ENCODE measurements around the gene AK1.

AK1 gene

DNA sequence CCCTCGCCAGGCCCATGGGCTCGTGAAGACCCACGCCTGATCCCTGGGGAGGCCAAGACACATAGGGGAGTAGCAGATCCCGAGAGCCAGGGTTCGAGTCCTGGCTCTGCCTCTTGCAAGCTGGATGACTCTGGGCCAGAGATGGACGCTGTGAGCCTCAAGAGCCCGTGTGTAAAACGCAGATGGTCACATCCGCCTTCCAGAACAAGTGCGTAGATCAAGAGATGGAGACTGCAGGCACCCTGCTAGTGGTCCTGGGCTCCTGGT lies 31.1 kb upstream of the AK1 start:
- no peak for DNase-seq

DNA sequence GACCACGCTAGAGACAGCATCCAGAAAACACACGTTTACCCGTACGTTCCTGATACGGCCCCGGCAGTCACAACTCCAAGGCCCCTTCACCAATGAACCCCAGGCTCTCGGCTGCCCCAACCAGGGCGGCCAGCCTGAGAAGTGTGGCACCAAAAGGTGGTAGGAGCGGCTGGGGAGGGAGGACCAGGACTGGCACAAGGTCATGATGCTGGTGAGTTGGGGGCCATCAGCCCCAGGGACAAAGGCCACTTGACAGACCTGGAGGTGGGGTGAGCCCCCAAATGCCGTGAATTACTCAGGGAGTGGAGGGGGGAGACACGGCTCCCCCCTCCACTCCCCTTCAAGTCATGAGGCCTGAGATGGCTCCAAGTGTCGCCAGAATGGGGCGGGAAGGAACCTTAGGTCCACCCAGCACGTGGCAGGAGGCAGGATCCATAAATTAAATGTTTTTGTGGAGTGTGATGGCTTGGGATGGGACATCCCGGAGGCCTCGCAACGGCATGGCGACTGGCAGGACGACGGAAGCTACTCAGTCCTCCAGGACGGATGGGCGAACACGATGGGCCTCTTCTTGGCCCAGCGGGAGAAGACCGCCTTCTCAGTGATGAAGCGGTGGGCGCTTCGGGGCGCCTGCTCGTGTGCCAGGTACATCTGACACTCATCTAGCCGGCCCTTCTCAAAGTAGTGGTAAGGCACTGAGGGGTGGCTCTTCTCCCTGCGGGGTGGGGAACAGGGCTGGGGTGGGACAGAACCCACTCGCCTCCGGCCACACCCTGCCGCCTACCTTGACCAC lies 30.6 kb upstream of the AK1 start:
- DNase-seq, result no peak

DNA sequence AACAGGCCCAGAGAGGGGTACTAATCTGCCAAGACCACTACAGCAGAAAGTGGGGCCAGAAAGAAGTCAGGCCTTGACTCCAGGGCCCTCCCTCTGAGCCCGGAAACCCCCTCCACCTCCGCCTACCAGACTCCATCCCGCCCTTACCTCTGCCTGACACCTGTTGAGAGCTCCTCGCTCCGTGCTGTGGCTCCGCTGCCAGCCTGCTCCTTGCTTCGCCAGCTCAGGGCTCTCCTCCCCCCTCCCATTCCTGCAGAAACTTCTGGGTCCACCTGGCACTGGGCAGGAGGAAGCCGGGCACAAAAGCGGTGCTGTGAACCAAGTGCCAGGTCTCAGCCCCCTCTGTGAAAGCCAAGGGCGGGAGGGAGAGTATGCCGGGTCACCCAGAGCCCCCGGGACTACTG lies 28.3 kb upstream of the AK1 start:
- DNase-seq, result no peak

DNA sequence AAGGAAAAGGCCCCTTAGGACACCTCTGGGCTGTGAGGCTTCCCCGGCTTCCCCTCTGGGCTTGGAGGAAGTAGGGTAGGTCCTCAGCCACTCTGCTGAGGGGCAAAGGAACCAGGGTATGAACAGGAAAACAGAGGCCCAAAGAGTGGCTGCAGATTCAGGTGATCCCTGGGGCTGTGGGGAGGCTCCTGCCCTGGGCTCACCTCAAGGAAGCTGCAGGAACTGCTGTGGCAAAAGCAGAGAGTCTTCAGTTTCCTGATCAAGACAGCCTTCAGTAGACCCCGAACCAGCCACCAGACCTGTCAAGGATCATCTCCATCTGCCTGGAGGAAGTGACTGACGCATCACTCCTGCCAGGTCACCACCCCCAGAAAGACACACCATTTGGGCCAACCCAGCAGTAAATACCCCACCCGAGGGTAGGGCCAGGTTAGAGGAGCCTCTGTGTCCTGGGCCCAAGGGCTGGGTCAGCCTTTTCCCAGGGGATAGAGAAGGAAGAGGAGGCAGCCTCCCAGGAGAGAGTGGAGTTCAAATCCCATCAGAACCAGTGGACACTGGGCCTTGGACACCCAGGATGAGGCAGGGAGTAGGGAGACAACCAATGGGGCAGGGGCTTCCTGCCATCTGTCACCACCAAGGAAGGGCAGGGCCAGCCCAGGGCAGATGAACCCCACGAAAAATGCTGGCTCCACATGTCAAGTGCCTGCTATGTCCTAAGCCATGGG lies 27.7 kb upstream of the AK1 start:
- no peak for DNase-seq

DNA sequence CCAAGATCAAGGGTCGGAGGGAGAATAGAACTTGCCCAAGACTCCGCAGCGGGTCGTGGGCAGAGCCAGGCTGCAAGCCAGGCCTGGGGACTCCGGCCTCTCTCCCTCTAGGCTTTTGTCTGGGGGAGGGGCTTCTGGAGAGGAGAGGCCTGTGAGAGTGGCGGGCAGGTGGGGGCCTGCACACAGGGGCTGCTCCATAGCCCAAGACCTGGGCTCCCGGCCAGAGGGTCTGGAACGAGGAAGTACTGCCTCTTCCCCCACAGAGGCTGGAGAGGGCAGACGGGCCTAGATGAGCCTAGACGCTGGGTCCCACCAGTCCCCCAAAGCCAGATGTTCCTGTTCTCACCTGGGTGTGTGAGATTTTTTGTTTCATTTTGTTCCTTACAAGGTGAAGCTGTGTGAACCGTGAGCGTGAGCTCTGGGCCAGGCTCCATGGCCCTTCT lies 27.1 kb upstream of the AK1 start:
- DNase-seq, result no peak

DNA sequence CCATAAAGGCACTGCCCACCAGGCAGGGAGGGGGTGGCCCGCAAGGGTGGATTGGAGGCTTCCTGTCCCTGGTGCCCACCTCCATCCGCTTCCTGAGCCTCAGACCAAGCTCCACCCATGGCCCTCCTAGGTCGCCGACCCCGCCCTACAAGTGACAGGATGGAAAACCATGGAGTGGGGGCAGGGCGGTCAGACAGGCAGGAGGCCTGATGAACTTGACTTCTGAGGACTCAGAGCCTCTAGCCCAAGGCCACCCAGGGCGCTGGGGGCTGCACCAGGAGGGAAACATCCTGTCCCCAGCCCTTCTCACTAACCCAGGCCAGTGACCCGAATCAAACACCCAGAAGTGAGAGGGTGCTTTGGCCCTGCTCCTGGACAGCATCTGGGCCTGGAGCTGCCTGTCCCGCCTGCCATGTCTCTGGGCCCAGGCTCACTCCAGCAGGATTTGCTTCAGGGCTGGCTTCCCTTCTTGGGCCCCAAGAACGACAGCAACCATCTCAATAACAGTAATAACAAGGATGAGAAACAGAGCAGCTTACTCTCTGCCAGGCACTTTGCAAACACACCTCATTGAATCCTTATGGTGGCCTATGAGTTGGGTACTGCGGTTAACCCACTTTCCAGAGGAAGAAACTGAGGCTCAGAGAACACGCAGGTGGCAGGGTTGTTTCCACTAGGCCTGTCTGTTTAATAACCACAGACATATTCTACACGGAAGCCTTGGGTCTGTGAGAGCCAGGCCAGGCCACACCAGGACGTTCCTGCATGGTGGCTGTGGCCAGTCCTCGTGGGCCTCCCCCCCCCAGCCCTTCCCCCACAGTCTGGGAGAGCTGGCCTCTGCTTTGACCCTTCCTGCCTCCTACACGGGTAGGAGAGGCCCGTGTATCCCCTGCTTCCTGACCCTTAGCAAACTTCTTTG lies 26.3 kb upstream of the AK1 start:
- DNase-seq, result no peak

DNA sequence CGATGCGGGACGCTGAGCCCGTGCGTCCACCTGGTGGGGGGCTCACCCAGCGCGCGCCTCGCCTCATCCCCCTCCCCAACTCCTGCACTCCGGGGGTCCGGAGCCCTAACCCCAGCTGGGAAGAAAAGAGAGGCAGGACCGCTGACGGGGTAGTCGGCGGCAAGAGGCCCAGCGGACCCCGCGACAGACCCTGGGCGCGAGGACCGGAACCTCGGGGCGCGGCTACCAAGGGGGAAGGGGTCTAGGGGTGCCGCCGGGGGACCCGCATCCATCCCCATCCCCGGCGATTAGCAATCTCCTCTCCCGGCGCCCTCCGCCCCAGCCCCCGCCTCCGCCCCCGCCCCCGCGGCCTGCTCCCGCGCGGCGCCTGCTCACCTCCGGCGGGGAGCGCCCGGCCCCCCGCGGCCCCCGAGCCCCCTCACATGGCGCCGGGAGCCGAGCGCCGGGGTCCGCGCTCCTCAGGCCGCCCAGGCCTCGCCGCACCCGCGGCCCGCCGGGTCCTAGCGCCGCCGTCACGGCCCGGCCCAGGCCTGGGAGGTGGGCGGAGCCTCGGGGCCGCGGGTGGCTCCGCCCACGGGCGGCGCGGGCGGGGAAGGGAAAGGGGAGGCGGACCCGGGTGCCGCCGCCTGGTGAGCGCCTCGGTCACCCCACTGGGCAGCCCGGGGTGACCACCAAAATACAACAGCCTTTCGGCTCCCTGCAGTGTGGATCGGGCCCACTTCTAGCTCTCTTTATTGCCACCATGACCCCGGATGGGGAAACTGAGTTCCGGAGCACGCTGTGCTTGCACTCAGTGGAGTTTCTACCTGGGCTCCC lies 21.9 kb upstream of the AK1 start, which contains the start of gene ST6GALNAC6:
ST6GALNAC6 (minus strand) TSS at position 476 of the 816 bp plus-strand sequence. CDS start 1,622 bp downstream, outside the sequence.
- peak in 1 of 2 experiments; percentile 52 for DNase-seq

DNA sequence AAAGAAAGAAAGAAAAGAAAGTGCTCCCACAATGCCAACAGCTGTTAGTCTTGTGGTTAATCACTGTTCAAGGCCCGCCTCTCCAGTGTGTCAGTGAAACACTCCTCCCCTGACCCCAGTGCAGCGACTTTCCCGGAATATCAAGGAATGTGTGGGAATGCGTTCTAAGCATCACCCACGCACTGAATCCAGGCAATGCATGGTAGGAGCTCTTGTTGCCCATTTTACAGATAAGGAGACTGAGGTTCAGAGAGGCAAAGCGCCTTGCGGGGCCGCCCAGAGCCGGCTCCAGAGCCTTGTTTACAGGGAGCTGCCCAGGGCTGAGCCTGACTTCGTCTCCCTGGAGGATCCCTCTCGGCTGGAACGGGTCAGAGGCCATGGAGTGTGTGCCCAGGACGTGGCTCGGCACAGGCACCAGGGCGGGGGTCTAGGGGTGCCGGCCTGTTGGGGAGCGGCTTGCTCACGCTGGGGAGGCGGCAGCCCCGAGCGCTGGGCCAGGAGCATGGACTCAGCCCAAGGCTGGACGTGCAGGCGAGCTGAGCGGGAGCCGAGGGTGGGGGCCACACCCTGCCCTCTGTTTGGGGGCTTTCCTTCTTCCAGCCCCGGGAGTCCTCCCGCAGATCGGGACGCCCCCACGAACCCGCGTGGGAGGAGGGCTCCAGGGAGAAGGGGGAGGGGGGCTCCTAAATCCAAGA lies 21.1 kb upstream of the AK1 start:
- DNase-seq, result no peak

DNA sequence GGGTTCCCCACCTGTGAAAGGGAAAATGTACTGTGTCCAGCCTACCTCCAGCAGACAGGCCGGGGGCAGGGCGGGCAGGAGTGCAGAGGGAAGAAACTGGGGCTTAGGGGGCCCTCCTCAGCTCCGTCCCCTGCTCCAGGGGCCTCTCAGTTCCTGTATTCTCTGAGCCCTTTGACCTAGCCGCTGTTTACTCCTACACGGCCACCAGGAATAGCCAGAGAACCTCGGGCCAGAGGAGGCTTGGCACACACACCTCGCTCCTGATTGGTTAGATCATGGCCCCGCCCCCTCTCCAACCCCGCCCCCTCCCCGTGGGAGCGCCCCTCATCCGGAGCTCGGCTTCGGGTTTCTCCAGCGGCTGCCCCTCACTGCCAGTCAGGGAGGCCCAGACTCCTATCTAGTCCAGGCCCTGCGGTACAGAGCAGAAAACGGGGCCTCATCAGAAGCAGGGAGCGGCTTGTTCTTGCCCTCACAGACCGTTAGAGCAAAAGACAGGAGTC lies 19.8 kb upstream of the AK1 start:
- peak in 1 of 2 experiments; percentile 19 for DNase-seq

DNA sequence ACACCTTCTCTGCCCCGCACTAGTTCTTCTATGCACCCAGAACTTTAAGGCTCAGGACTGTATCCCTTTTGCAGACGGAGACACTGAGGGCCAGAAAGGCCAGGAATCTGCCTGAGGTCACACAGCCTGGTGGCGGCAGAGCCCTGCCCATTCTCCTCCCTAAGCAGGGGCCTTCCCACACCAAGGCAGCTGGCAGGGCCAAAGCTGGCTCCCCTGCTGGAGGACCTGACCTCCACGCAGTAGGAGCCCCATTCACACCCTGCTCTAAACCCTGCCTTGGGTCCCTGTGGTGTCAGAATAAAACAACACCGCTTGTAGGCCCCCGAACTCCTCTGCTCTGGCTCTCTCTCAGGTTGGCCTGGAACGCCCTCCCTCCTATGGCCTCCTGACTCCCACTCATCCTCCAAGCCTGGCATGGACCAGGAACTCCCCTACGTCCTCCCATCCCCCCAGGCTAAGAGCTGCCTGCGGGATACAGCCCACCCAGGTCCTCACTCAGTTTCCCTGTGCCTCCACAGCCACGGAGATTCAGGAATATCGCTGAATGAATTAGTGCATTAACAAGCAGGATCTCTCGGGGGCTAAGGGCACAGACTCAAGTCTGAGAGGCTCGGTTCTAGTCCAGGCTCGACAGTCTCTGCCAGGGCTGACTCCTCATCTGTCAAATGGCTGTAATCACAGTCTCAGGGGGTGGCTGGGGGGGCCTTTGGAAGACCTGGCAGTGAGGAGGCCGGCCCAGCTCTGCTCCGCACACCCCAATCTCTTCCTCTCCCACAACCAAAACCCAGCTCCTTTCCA lies 19.1 kb upstream of the AK1 start:
- DNase-seq, result no peak

DNA sequence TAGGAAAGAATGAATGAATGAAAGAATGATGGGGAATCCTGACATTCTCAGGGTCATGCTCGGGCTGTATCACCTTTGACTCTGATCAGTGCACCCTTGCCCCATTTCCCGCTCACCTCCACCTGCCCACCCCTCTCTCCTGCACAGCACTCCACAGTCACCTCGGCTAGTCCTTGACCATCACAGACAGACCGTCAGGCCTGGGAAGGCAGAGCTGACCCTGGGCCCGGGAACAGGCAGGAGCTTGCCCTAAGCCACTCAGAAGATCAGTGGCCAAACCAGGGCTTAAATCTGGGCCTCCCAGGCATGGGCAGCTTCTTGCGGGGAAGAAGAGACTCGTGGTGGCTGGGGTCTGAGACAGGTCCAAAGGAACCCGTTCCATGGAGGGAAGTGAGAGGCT lies 18.3 kb upstream of the AK1 start:
- no peak for DNase-seq

DNA sequence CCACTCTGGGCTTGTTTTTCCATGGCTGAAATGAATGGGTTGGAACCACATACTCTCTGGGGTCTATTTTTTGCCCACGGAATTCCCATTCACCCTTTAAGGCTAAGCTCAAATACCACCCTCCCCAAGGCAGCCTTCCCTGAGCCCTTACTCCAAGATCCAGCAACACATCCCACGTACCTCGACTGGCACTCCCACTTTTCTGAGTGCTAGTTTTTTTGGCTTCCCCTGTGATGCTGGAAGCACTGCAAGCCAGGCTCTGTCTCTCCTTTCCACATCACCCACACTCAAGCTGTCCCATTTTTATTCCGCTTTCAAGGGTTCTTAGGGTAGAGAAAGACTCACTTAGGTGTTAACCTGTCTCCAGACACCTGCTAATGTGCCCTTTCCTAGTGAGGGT lies 15.9 kb upstream of the AK1 start:
- DNase-seq, result no peak

DNA sequence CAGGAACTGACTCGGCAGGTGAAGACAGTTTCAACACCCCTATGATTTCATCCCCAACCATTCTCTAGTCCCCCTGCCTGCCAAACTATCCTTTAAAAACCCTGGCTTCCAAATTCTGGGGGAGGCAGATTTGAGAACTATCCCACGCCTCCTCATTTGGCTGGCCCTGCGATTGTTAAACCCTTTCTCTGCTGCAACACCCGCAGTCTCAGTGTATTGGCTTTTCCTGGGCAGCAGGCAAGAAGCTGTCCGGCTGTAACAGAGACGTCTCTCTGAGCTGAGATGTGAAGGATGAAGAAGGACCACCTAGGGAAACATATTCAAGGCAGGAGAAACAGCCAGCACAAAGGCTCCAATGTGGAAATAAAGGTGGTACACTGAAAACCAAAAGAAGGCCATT lies 15.4 kb upstream of the AK1 start:
- DNase-seq, result no peak

DNA sequence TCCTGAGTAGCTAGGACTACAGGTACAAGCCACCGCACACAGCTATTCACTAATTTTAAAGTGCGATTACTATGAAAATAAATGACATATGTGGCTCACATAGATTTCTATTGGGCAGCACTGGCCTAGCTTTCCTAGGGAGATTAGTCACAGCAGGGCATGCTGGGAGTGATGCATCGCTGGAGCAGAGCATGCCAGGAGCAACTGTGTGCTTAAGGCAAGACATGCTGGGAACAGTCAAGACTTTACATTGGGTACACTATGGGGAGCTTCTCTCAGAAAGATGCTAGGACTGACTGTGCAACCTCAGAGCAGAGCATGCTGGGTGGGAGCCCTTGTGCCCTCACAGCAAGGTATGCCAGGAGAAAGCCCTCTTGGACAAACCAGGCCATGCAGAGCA lies 12.6 kb upstream of the AK1 start:
- DNase-seq, result no peak

DNA sequence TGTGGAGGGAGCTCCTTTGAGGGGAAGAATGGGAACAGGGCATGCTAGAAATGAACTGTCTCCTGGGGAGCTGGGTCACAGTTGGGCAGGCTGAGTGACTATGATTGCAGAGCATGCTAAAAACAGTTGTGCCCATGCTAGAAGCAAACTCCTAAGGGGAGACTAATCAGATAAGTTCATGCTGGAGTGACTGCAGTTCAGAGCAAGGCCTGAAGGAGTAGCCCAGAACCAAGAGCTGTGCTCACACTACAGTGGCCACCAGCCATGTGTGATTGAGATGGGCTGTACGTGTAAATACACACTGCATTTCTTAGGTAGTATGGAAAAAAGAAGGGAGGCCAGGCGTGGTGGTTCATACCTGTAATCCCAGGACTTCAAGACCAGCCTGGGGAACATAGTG lies 10.3 kb upstream of the AK1 start:
- DNase-seq, result no peak

DNA sequence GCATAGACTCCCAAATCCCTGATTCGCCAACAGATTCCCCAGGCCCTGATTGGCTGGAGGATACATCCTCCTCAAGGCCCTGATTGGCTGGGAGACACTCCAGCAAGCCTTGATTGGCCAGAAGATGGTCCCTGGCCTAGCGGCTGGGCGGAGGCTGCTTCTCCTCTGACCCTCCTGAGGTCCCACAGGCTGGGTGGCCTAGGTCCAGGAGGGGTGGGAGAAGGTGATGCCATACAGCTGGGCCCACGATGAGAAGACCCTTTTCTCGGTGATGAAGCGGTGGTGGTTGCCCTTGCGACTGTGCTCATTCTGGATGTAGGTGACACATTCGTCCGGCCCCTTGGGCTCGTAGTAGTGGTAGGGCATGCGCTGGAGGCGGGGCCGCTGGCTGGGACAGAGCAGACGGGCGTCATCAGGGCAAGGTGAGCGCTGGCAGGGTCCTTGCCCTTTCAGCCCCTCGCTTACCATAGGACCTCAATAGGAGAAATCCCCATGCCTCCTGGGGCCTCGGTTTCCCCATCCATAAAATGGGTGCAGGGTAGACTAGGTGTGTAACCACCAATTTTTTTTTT lies 9.0 kb upstream of the AK1 start:
- DNase-seq, result no peak

DNA sequence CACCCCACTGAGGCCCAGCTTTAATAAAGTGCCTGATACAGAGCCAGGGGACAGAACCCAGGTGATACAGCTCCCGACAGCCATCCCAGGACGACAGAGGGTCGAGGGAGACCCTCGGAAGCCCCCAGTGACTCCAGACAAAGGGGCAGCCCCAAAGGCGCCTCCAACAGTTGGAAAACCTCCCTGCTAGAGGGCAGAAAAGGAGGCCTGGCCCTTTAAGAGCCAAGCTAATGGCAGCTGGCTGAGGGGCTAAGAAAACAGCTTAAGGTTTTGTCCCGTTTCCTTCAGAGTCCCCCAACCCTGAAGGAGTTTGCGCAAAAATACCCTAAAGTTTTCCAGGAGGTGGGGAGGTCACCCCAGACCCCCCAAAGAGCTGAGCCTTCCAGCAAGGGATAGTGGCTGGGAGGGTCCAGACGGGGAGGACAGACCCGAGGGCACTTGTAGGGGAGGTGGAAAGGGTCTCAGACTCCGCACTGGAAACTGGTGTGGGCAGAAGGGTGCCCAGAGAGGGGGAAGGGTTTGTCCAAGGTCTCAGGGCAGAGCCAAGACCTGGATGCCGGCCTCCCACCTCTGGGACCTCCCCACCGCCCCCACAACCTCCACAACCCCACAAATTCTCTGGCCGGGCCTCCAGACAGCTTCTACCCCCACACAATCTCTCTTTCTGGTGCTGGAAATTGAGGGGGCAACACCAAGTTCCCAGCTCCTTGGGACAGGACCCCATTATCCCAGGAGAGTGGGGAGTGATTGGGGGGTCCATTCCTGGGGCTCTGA lies 8.2 kb upstream of the AK1 start:
- DNase-seq, result no peak

DNA sequence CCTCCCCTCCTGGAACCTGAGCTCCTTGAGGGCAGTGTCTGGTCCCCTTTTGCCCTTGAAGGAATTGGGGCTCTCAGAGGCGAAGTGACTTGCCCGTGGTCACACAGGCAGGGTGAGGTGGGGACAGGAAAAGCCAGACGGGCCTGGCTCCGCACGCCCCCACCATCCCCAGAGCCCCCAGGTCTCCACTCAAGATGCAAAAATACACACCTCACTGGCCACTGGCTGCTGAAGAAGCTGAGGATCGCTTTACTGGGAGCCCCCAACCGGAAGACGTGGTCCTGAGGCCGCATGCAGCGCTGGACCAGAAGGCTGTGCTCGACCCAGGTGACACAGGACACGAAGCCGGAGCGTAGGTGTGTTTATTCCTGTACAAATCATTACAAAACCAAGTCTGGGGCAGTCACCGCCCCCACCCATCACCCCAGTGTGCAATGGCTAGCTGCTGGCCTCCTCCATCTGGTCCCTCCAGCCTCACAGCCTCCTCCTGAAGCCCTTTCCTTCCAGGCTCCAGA lies 7.6 kb upstream of the AK1 start:
- DNase-seq, result no peak

DNA sequence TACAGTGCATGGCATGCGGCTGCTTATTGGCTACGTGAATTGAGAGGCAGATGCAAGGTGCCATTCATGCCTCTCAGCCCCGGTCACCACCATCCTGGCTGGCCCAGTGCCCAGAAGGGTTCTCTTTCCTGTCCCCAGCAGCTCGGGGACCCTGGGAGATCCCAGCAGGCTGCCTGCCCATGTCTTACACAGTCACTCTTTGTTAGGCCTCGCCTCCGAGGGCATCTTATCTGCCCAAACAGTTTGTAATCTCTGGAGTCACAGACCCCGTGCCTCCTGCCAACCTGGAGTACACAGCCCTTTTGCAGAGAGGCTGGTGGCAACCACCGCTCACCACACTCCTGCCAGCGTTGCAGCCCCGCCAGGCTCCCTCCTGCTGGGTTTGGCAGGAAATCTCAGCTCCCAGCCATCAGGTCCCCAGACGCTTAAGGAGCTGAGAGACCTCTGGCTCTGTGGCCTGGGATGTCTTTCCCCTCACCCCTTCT lies 7.0 kb upstream of the AK1 start:
- no peak for DNase-seq
